GDM1 (cell line): ENCODE measurements around the gene ERC2.

Experiments
- DNase-seq: peaks from one replicate; lab custom pipeline; 2025; lab: John Stamatoyannopoulos, UW

Gene ERC2

DNA sequence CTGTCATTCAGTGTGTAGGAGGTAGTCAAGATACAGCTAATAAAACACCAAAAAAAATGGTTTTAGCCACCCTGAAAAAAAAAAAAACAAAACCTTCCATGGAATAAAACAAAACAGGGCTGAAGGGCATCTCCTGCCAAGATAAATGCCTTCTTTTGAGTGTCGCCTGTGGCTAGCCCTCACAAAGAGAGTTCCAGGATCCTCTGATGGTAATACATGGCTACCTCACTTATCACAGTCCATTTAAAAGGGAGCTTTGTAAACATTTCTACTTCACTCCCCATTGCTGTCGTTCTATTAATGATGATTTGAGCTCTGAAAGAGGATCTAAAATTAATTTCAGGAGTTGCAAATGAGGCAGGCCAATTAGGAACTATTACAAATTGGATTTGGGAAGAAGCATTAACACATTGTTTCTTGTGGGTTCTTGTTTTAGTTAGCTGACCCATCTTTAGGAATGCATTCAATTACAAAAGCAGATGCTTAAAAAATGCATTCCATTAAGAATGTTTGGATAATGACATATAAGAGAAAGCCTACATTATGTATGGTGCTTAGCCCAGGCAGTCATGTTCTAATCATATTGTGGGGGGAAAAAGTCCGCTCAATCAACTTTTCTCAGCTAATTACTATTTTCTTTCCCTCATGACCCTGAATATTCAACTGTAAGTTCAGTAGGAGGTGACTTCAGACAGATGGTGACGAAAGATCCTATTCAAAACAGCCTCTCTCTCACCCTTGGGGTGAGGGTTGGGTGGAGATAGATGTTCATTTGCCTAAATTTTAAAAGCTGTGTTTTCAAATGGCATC is 726.0 kb downstream of the ERC2 start:
- no peak for DNase-seq

- no peak for DNase-seq
Observed at GRCh38 chr3:55737186-55737585, 731.1 kb downstream of the ERC2 start.

DNA sequence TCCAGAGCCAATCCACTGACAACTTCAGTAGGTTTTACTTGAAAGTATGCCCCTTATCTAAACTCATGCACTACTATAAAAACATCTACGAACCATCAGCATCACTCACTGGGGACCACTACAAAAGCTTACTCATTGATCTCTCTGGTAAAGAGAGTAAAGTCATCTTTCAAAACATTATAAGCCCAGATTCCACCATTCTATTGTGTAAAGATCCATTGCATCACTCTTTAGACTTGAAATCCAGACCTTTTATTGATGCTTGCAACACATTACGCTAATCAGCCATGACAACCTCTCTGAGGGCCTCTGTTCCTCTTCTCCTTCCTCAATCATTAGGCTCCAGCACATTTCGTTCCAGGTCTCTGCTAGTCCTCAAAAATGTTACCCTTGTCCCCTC is 732.3 kb downstream of the ERC2 start:
- no peak for DNase-seq

DNA sequence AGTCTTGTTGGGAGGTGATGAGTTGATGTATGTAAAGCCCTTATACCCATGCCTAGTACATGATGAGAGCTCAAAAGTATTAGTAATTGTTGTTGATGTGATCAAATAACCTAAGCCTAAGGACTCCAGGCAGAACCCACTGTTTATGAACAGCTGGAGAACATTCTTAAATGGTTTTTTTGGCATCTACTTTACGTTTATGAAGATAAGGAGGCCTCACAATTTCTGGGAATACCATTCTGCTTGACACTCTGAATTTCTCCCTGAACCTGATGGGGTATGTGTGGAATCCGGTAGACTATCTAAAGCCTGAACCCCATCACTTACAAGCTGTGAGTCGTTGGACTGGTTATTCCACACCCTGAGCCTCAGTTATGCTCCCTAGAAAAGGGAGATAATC is 736.5 kb downstream of the ERC2 start:
- no peak for DNase-seq

DNA sequence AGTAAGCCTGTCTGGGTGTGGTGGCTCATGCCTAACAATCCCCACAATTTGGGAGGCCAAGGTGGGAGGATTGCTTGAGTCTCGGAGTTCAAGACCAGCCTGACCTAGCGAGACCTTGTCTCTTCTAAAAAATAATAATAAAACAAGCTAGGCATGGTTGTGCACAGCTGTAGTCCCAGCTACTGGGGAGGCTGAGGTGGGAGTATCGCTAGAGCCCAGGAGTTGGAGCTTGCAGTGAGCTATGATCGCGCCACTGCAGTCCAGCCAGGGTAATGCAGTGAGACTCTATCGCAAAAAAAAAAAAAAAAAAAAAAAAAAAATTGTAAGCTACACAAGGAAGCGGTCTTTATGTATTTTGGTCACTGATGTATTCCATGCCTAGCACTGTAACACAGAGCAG is 738.7 kb downstream of the ERC2 start:
- no peak for DNase-seq

- DNase-seq = no peak
Observed at GRCh38 chr3:55728461-55729100, 739.7 kb downstream of the ERC2 start.

GRCh38 chr3:55726501-55726775 is 741.8 kb downstream of the ERC2 start:
- no peak for DNase-seq

DNA sequence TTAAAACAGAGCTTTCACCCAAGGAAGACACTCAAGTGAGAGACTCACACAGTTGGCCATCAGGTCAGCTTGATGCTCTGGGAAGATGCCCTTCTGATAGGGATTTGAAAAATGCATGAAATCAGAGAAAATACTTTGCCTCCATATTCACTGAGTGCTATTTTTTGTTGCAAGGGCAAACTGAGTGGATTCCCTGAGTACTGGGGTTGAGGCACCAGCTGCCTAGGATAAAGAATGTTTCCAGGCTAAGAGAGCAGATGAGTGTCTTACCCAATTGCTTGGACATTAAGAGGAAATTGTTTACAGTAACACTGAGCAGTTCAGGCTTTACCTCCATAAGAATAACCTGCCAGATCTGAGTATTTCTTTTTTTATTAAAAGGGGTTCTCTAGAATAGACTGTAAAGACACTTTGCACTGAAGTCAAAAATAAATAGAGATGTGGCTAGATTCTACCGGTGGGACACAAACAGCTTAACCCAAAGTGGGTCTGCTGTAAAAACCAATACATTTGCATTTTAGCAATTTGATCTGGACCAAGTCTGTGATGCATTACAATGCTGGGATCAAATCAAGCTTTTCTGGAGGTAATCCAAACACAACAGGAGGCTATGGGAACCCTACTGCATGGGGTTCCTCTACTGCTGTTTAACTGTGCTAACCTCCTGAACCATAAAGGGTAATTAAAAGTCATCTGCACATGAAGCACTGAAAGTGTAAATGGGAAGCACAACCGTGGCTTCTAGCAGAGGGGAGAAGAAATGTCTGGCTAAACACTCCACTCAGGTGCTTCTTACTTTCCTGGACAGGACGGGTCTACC is 742.4 kb downstream of the ERC2 start:
- no peak for DNase-seq

- no peak for DNase-seq
Observed at GRCh38 chr3:55724821-55725220, 743.4 kb downstream of the ERC2 start.

- DNase-seq = no peak
Observed at GRCh38 chr3:55724407-55724784, 743.9 kb downstream of the ERC2 start.

GRCh38 chr3:55723653-55724406 is 744.4 kb downstream of the ERC2 start:
- DNase-seq = no peak

GRCh38 chr3:55721716-55722484 is 746.4 kb downstream of the ERC2 start:
- no peak for DNase-seq

DNA sequence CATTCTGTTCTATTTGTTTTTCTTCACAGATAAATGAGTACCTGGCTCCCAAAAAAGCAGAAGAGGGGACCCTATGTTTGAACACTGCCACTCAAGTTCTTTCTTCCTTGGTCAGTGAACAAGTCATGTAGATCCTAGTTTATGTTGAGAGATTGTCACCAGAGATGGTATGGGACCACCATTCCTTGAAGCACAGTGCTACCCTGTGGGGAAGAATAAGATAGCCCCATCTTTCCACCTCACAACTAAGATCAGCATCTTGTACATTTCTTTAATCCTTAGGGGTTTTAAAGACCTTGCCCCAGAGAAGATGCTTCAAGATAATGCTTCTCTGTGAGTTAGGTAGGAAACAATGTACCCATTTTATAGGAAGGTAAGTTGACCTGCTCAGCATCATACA is 747.7 kb downstream of the ERC2 start:
- DNase-seq = no peak

DNA sequence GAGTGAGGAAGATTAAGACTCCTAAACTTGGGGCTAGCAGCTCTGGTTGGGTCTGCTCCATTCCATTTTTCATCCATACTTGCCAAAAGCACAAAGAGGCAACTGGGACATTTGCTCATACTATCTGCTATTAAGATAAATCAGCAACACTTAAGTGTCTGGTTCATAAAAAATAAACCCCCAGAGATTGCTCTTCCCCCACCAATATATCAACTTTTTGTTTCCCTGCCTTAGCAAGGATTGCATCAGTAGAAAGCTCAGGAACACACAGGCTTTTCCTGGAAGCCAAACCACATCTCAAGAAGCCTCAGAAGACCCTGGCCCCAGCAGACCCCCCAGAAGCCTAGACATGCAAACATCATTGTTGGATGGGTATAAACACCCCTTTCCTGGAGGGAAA is 748.8 kb downstream of the ERC2 start:
- DNase-seq = no peak

DNA sequence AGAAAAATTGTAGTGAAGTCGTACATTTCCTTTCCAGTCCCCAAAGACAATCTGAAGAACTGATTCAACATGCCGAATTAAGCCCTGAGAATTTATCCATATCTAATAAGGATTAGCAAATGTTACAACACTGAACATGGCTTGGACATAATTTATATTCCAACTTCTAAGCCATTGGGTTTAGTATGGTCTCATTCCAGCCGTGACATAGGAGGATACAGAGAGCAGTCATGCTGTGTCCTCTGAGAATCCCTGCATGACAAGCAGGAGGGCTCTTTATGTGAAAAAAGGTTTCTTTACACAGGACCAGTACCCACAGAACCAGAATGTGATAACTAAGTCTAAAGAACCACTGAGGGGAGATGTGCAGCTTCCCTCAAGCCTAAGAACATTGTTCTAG is 749.3 kb downstream of the ERC2 start:
- no peak for DNase-seq

- DNase-seq = no peak
Observed at GRCh38 chr3:55718521-55718921, 749.7 kb downstream of the ERC2 start.

DNA sequence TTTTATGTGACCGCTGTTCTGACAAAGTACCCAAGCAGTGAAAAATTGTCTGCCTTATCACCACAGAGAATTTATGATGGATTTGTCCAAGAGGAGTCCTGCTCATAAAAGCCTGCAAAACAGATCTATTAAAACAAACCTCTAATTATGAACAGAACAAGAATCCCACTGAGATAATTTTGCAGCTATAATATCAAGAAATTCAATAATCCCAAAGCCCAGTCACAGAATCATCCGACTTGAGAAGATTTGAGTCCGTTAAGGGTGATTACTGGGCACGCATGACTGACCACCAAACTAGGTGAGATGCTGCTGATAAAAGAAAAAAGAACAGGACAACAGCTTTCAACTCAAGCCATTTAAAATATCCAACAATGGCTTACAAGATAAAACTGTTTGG is 750.2 kb downstream of the ERC2 start:
- no peak for DNase-seq

DNA sequence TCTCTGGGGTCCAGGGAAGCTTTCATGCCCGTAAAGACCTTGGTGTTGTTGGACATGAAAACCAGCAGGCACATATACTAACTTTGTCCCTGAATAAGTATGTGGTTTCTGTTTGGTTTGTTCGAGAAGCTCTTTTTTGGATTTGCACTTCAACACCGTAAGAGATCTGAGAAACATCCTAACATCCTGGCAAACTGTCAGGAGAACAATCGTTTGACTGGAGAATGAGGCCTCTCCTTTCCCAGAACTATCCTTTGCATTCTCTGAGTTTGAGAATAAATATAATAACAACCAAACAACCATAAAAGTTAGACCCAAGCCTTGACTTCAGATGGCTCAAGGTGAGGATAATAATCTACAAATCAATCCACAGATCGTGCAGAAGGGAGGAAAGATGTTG is 750.8 kb downstream of the ERC2 start:
- no peak for DNase-seq

DNA sequence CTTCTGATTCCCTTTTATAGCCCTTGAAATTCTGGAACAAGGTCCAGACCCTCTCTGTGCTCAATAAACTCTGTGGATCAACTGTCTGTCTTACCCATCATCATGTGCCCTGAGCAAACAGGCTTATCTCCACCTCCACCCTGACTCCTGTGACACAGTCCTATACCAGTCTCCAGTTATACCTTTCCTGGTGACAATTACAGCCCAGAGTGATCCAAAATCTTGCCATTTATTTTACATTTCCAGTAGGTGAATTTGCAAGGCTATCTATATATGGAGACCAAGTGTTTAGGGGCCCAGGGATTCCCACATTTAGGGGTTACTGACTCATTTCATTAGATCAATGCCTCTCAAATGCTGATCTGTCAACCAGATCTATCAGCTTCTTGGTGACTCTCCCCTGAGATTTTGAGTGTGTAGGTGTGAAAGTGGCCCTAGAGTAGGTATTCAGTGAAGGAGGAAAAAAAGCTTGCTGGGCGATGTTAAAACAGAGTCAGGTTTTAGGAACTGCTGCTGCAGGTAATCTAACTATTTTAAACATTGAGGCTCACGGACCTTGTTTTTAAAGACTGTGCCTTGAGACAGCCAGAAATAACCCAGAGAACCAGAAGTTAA is 751.5 kb downstream of the ERC2 start:
- no peak for DNase-seq

GRCh38 chr3:55716044-55716443 is 752.2 kb downstream of the ERC2 start:
- no peak for DNase-seq

GRCh38 chr3:55714057-55714456 is 754.2 kb downstream of the ERC2 start:
- no peak for DNase-seq
